Neural progenitor cell (in vitro differentiated cells): Measurements from ENCODE around the gene CDCA8. TPM values are rescaled to one million over a fixed set of nuclear protein-coding genes. Genes with fewer than 3 reads are reported as not detected.
A peak's percentile ranks its signal among the peaks of the same experiment; 100 is the strongest.

Source experiments
- DNase-seq: peaks from one replicate; pipeline ENCODE4 v3.0.0-alpha.2; 2016; ENCODE audit warnings: low spot score
- H2AFZ ChIP-seq: fragments of 200-600 bp; sonication (generic); replicated peaks from 2 replicates; pipeline ENCODE4 v1.6.1; 2016; ENCODE audit warnings: antibody characterized with exemption
- H3F3A ChIP-seq: fragments of 200-600 bp; sonication (generic); 2 replicates; pipeline ENCODE4 v1.6.1; 2016; ENCODE audit warnings: antibody characterized with exemption, low read depth
- H3K27ac ChIP-seq: fragments of 200-600 bp; sonication (generic); 2 replicates; pipeline ENCODE4 v1.5.1; 2016; ENCODE audit warnings: mild to moderate bottlenecking
- H3K27me3 ChIP-seq: fragments of 200-600 bp; sonication (generic); 2 replicates; pipeline ENCODE4 v1.6.1; 2016; ENCODE audit warnings: mild to moderate bottlenecking, moderate library complexity
- H3K36me3 ChIP-seq: fragments of 200-600 bp; sonication (generic); 2 replicates; pipeline ENCODE4 v1.5.1; 2016
- H3K4me1 ChIP-seq: fragments of 200-600 bp; sonication (generic); 2 replicates; pipeline ENCODE4 v1.6.1; 2016; ENCODE audit warnings: mixed run types
- H3K4me2 ChIP-seq: fragments of 200-600 bp; sonication (generic); 2 replicates; pipeline ENCODE4 v1.6.1; 2016
- H3K4me3 ChIP-seq: fragments of 200-600 bp; sonication (generic); 2 replicates; pipeline ENCODE4 v1.5.1; 2016
- H3K79me2 ChIP-seq: fragments of 200-600 bp; sonication (generic); 2 replicates; pipeline ENCODE4 v1.6.1; 2016; ENCODE audit warnings: low read depth
- H3K9ac ChIP-seq: fragments of 200-600 bp; sonication (generic); 2 replicates; pipeline ENCODE4 v1.6.1; 2016
- H3K9me3 ChIP-seq: fragments of 200-600 bp; sonication (generic); 2 replicates; pipeline ENCODE4 v1.5.1; 2016; ENCODE audit warnings: low read depth
- H4K20me1 ChIP-seq: fragments of 200-600 bp; sonication (generic); 2 replicates; pipeline ENCODE4 v1.6.1; 2016; ENCODE audit warnings: low read depth
- H3K27ac Mint-ChIP-seq: 3 replicates; pipeline ENCODE4 v1.8.0; 2021; ENCODE audit warnings: mixed read lengths
- H3K27me3 Mint-ChIP-seq: 2 replicates; pipeline ENCODE4 v1.8.0; 2022; ENCODE audit warnings: low read depth, mild to moderate bottlenecking, inconsistent platforms, moderate library complexity, mixed read lengths; ENCODE audit not compliant: insufficient read depth
- H3K36me3 Mint-ChIP-seq: 3 replicates; pipeline ENCODE4 v1.8.0; 2021; ENCODE audit warnings: mixed read lengths
- H3K4me1 Mint-ChIP-seq: 3 replicates; pipeline ENCODE4 v1.8.0; 2021; ENCODE audit warnings: mixed read lengths
- H3K4me3 Mint-ChIP-seq: 3 replicates; pipeline ENCODE4 v1.8.0; 2021; ENCODE audit warnings: mild to moderate bottlenecking, moderate library complexity, mixed read lengths
- H3K9me3 Mint-ChIP-seq: 3 replicates; pipeline ENCODE4 v1.8.0; 2020; ENCODE audit warnings: mixed read lengths
- EZH2 ChIP-seq: fragments of 200-600 bp; sonication (generic); IDR thresholded peaks from 2 replicates; pipeline ENCODE4 v1.6.1; 2017; ENCODE audit warnings: antibody characterized with exemption, mild to moderate bottlenecking, moderate library complexity
- EZH2phosphoT487 ChIP-seq: fragments of 200-600 bp; sonication (generic); IDR thresholded peaks from 2 replicates; pipeline ENCODE4 v1.6.1; 2017; ENCODE audit warnings: antibody characterized with exemption
- total RNA-seq: library from RNA; depleted of rRNA; stranded (reverse); fragments of >200 nt; gene quantifications from 2 replicates; pipeline ENCODE4 v1.2.3, GENCODE V29; 2015; ENCODE audit warnings: low replicate concordance
- TF ChIP-seq, protein P1 (sequence below): fragments of 200-600 bp; sonication (generic); IDR thresholded peaks from 2 replicates; pipeline ENCODE4 v1.5.1; 2017; ENCODE audit warnings: antibody characterized with exemption, mild to moderate bottlenecking

Gene CDCA8
- total RNA-seq, 1 donor from 2014 or later = 49.3 TPM

DNA sequence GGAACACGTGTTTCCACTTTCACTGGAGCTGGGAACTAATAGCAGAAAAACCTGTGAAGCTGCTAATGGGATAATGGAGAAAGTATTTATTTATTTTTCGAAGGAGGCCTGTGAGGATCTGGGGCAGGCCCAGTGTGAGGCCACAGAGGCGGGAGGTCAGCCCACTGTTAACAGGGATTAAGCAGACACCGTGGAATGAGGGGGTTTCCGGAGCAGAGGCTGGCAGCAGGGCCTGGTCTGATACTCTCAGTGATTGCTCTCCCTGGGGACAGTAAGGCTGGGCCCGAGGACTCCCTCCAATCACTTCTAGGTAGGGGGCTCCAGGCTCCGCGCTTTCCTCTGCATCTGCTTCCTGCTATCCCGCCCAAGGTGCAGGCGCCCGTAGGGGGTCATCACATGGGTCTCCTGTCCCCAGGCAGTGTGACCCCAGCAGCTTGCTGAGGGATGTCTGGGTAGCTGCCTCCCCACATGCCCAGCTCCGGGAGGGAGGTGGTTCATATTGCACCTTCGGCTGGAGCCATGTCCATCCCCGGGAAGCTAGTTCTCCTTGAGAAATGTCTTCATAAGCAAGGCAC is 28.8 kb upstream of the CDCA8 start:
- H3K9me3 ChIP-seq = no peaks in the 10 kb centered on the region
- Mint-ChIP-seq H3K27ac (peak overlapping the region; percentile 95), H3K4me3 (peak overlapping the region; percentile 24), H3K4me1 (peaks cover 67% of the 10 kb centered on the region), H3K27me3 (peaks cover 8% of the 10 kb centered on the region), H3K9me3 (no peaks in the 10 kb centered on the region), H3K36me3 (no peaks in the 10 kb centered on the region)
- TF ChIP-seq, protein P1, sequence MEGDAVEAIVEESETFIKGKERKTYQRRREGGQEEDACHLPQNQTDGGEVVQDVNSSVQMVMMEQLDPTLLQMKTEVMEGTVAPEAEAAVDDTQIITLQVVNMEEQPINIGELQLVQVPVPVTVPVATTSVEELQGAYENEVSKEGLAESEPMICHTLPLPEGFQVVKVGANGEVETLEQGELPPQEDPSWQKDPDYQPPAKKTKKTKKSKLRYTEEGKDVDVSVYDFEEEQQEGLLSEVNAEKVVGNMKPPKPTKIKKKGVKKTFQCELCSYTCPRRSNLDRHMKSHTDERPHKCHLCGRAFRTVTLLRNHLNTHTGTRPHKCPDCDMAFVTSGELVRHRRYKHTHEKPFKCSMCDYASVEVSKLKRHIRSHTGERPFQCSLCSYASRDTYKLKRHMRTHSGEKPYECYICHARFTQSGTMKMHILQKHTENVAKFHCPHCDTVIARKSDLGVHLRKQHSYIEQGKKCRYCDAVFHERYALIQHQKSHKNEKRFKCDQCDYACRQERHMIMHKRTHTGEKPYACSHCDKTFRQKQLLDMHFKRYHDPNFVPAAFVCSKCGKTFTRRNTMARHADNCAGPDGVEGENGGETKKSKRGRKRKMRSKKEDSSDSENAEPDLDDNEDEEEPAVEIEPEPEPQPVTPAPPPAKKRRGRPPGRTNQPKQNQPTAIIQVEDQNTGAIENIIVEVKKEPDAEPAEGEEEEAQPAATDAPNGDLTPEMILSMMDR = no peak
- TF ChIP-seq EZH2phosphoT487 = no peak
- no peak for TF ChIP-seq EZH2
- peaks cover 37% of the 10 kb centered on the region for H3K4me1 ChIP-seq
- H3K9ac ChIP-seq = no peak overlapping the region
- no peaks in the 10 kb centered on the region for H3K79me2 ChIP-seq
- peaks cover 17% of the 10 kb centered on the region for H3K27me3 ChIP-seq
- peak overlapping the region; percentile 44 for H3K4me2 ChIP-seq
- peak; percentile 55 for DNase-seq
- no peaks in the 10 kb centered on the region for H4K20me1 ChIP-seq
- peaks cover 22% of the 10 kb centered on the region for H3F3A ChIP-seq
- H3K36me3 ChIP-seq = no peaks in the 10 kb centered on the region
- no peak overlapping the region for H2AFZ ChIP-seq
- no peak overlapping the region for H3K27ac ChIP-seq
- H3K4me3 ChIP-seq = no peak overlapping the region

GRCh38 chr1:37666241-37666867 is 26.0 kb upstream of the CDCA8 start:
- H2AFZ ChIP-seq = no peak overlapping the region
- H3K27ac Mint-ChIP-seq = no peak overlapping the region
- no peaks in the 10 kb centered on the region for H3K36me3 ChIP-seq
- H3K27me3 ChIP-seq = peaks cover 40% of the 10 kb centered on the region
- no peak overlapping the region for H3K9ac ChIP-seq
- H3K27me3 Mint-ChIP-seq = peaks cover 6% of the 10 kb centered on the region
- no peaks in the 10 kb centered on the region for H3K36me3 Mint-ChIP-seq
- H3K79me2 ChIP-seq = no peaks in the 10 kb centered on the region
- H3K9me3 ChIP-seq = no peaks in the 10 kb centered on the region
- no peak overlapping the region for H3K4me3 Mint-ChIP-seq
- H4K20me1 ChIP-seq = no peaks in the 10 kb centered on the region
- H3K4me2 ChIP-seq = no peak overlapping the region
- no peak for TF ChIP-seq EZH2
- TF ChIP-seq EZH2phosphoT487 = no peak
- TF ChIP-seq, protein P1 = no peak
- no peak overlapping the region for H3K27ac ChIP-seq
- no peaks in the 10 kb centered on the region for H3K9me3 Mint-ChIP-seq
- H3K4me1 Mint-ChIP-seq = peaks cover 47% of the 10 kb centered on the region
- peaks cover 22% of the 10 kb centered on the region for H3K4me1 ChIP-seq
- H3K4me3 ChIP-seq = no peak overlapping the region
- DNase-seq = no peak
- peaks cover 7% of the 10 kb centered on the region for H3F3A ChIP-seq

DNA sequence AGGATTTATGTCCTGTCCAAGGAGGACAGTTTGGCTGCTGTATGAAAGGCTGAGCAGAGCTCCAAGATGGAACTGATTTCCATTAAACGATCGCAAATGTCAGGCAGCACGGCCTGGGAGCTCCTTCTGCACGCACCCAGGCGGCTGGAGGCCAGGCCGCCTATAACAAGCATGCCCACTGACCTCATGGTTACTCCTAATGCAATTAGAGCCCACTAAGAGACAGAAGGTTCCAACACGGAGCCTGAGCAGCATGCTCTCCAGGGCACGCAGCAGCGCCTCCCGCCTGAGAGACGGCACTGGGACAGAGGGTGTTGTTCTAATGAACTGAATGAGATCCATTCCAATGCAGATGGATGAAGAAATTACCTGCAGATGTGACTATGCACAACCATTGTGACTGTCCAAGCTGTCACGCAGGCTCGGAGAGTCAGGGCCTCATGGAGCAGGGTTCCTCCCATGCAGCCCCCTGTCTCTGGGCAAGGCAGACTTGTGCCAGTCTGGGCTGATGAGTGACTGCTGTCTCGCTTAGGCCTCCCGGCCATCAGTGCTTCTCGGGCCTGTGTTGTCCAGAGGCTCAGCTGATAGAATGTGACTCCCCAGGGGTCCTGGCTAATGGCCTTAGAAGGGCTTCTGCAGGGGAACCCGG is 25.2 kb upstream of the CDCA8 start:
- peaks cover 19% of the 10 kb centered on the region for H3K4me1 ChIP-seq
- no peaks in the 10 kb centered on the region for H3K9me3 ChIP-seq
- no peaks in the 10 kb centered on the region for H3K79me2 ChIP-seq
- H3K4me3 ChIP-seq = no peak overlapping the region
- no peak overlapping the region for H3K27ac ChIP-seq
- H3K27ac Mint-ChIP-seq = peak overlapping the region; percentile 83
- peak overlapping the region; percentile 8 for H2AFZ ChIP-seq
- H3K4me3 Mint-ChIP-seq = no peak overlapping the region
- no peaks in the 10 kb centered on the region for H3K9me3 Mint-ChIP-seq
- peak; percentile 48 for DNase-seq
- H3K36me3 Mint-ChIP-seq = no peaks in the 10 kb centered on the region
- no peaks in the 10 kb centered on the region for H4K20me1 ChIP-seq
- H3K9ac ChIP-seq = no peak overlapping the region
- peaks cover 6% of the 10 kb centered on the region for H3K27me3 Mint-ChIP-seq
- H3F3A ChIP-seq = peaks cover 6% of the 10 kb centered on the region
- H3K36me3 ChIP-seq = no peaks in the 10 kb centered on the region
- H3K27me3 ChIP-seq = peaks cover 48% of the 10 kb centered on the region
- H3K4me2 ChIP-seq = peak overlapping the region; percentile 5
- peaks cover 42% of the 10 kb centered on the region for H3K4me1 Mint-ChIP-seq
- TF ChIP-seq EZH2phosphoT487 = no peak
- TF ChIP-seq EZH2 = no peak
- TF ChIP-seq, protein P1 = no peak
